GM21786 (cell line): ENCODE results near the gene PSMD12.
"Not testable (repeated sequence)": the region's sequence is repeated elsewhere in the genome, so short reads cannot be mapped to it uniquely, and the experiment has no call there.

Experiments used
- ATAC-seq: cut with Tn5 transposase; IDR thresholded peaks from one replicate; pipeline ENCODE4 v1.9.1; 2021; ENCODE audit not compliant: unreplicated experiment

The PSMD12 gene

GRCh38 chr17:67359960-67360791 is 6.2 kb downstream of the PSMD12 start:
- no peak for ATAC-seq

GRCh38 chr17:67358612-67359011 is 7.8 kb downstream of the PSMD12 start:
- no peak for ATAC-seq

GRCh38 chr17:67353929-67354574 is 12.3 kb downstream of the PSMD12 start:
- ATAC-seq, result no peak

- no peak for ATAC-seq
These were observed 13.2 kb downstream of the PSMD12 start for GRCh38 chr17:67353161-67353560.

GRCh38 chr17:67349420-67349819 is 17.0 kb downstream of the PSMD12 start:
- no peak for ATAC-seq

- no peak for ATAC-seq
These were observed 18.6 kb downstream of the PSMD12 start for GRCh38 chr17:67347826-67348225.

GRCh38 chr17:67343237-67343636 is 23.1 kb downstream of the PSMD12 start:
- no peak for ATAC-seq

GRCh38 chr17:67338353-67338752 is 28.0 kb downstream of the PSMD12 start:
- ATAC-seq, result not testable (repeated sequence)

GRCh38 chr17:67336859-67337258 is 29.5 kb downstream of the PSMD12 start:
- no peak for ATAC-seq

GRCh38 chr17:67335245-67335835 is 31.0 kb downstream of the PSMD12 start:
- no peak for ATAC-seq

GRCh38 chr17:67332162-67332508 is 34.2 kb downstream of the PSMD12 start:
- ATAC-seq, result not testable (repeated sequence)

- not testable (repeated sequence) for ATAC-seq
These were observed 34.8 kb downstream of the PSMD12 start for GRCh38 chr17:67331381-67332161.

- ATAC-seq, result no peak
These were observed 38.4 kb downstream of the PSMD12 start for GRCh38 chr17:67328026-67328425.

- ATAC-seq, result not testable (repeated sequence)
These were observed 39.2 kb downstream of the PSMD12 start for GRCh38 chr17:67326959-67327745.

- ATAC-seq, result no peak
These were observed 39.9 kb downstream of the PSMD12 start for GRCh38 chr17:67326440-67326839.

- ATAC-seq, result no peak
These were observed 42.0 kb downstream of the PSMD12 start for GRCh38 chr17:67324330-67324729.

GRCh38 chr17:67323445-67323844 is 42.9 kb downstream of the PSMD12 start:
- ATAC-seq, result no peak

GRCh38 chr17:67322042-67322787 is 44.2 kb downstream of the PSMD12 start:
- ATAC-seq, result no peak

GRCh38 chr17:67321486-67321885 is 44.9 kb downstream of the PSMD12 start:
- ATAC-seq, result not testable (repeated sequence)

- ATAC-seq, result no peak
These were observed 49.6 kb downstream of the PSMD12 start for GRCh38 chr17:67316781-67317180.
